MM.1S (cell line): ENCODE data around the gene WDR48.

Source experiments
- EZH2 ChIP-seq: fragments of 300-600 bp; sonication (generic); optimal IDR thresholded peaks from 2 replicates; pipeline ENCODE3; 2017; ENCODE audit warnings: low read depth, mild to moderate bottlenecking, antibody characterized with exemption, low read length, mixed read lengths
- TF ChIP-seq, protein P1 (sequence below): fragments of 300-600 bp; sonication (generic); IDR thresholded peaks from 2 replicates; pipeline ENCODE4 v1.5.1; 2016; ENCODE audit warnings: antibody characterized with exemption, low read length, mixed read lengths

DNA sequence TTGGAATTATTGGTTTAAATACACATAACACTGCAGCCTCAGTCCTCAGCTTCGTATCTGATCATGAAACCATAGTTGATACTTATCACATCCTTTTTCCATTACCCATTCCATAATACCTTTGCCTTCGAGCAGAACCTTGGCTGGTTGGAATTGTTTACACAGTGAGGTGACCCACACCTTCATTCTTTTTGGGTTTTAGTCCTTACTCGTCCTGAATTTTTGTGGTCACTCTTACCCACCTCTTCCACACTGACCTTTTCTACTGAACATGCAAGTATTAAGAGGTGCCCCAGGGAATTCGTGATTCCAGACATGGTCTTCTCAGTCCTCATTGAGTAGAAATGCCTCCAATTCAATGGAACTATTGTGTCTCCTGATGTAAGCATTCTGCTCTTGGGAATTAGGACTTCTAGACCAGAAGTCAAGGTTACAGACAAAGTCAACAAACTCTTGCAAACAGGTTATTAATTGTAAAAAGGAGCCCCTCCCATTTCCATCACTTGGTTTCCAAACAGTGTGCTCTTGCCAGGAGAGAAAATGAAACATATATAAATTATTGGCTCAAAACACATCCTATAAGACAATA, 37.8 kb upstream of the WDR48 start:
- TF ChIP-seq EZH2, result no peak
- TF ChIP-seq, protein P1, sequence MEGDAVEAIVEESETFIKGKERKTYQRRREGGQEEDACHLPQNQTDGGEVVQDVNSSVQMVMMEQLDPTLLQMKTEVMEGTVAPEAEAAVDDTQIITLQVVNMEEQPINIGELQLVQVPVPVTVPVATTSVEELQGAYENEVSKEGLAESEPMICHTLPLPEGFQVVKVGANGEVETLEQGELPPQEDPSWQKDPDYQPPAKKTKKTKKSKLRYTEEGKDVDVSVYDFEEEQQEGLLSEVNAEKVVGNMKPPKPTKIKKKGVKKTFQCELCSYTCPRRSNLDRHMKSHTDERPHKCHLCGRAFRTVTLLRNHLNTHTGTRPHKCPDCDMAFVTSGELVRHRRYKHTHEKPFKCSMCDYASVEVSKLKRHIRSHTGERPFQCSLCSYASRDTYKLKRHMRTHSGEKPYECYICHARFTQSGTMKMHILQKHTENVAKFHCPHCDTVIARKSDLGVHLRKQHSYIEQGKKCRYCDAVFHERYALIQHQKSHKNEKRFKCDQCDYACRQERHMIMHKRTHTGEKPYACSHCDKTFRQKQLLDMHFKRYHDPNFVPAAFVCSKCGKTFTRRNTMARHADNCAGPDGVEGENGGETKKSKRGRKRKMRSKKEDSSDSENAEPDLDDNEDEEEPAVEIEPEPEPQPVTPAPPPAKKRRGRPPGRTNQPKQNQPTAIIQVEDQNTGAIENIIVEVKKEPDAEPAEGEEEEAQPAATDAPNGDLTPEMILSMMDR, result no peak
